Glomerular visceral epithelial cell (primary cell): ENCODE results near the gene OSR1.

Source experiments
- DNase-seq: peaks from one replicate; pipeline ENCODE4 v3.0.0-alpha.2; 2016; ENCODE audit errors: extremely low spot score

The OSR1 gene

DNA sequence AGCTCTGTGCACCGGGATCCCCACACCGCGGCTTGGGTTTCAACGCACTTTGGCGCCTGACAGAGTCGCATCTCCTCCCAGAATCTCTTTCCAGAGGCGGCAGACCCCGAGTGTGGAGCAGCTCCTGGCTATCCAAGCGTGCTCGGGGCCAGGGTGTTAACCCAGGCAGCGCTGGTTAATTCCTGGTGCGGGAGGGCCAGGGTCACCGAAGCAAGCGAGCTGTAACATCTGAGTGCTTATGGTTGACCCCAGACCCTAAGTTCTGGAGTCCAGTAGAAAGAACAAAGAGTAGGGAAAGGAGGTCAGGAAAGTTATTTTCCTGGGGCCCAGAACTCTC lies 566 bp upstream of the OSR1 start:
- DNase-seq: no peak

DNA sequence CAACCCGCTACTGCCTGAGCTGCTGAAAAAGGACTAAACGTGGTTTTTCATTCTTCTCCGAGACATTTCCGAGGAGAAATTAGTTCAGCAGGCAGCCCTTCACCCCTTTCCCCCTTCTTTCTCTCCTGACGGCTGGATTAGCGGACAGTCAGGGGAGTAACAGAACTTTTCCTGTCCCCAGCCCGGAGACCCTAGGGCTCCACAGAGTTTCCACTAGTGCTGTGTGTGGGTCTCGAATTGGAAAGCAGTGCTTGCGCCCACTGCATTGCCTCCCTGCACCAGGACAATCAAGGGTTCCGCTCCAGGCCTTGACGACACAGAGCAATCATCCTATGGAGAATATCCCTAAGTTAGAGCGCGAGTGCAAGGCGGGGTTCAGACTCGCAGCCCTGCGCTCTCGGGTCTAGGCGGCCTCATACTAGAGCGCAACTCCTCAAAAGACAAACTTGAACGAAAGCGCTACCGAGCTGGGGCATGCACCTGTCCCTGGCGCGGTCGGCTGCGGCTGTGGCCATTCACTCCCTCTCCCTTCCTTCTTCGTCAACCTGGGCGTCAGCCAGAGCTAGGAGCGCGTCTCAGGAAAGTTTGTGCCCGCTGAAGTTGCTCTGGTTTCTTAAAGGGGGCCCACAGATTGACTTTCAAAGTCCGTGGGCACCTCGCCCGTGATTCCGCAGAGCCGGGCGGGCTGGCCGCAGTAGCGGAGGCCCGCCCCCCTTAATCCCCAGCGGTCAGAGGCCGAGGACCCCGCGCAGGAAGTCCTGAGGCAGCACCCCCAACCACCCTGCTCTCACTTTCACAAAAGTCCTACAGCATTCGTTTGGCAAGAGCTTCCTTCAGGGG lies 801 bp downstream of the OSR1 start:
- peak; percentile 8 for DNase-seq

DNA sequence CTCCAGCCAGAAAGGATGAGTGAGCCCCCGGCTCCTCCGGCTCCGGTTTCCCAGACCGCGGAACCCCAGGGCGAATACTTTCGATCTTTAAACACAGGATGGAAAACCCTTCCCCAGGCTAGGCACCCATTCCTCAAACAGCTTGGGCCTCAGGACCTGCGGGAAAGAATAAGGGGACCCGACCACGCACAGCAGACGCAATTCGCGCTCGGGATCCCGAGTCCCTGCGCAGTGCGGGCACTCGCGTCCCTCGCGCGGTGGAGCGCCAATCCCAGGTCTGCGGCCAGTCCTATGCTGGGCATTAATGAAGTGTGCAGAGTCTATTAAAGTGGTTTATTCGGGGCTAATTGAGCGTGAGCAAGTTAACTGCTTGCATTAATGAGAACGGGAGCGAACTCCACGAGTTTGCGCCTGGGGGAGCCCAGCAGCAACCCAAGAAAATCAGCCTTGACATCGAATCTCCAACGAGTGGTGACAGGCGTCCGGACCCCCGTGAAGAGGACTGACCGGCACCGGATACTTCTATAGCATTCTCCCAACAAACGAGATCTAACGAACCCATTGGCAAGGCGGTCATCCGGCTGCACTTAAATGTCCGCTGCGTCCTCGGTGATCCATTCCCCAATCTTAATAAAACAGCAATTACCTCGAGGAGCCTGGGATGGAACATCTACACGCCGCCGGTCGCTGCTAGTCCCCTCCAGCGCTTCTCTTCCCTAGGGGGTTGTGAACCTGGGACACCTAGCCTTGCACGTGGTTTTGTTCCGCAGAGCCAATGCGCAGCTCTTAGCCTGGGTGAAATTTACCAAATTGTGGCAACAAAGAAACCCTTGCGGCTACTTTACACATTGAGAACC lies 1.6 kb downstream of the OSR1 start:
- DNase-seq: no peak

DNA sequence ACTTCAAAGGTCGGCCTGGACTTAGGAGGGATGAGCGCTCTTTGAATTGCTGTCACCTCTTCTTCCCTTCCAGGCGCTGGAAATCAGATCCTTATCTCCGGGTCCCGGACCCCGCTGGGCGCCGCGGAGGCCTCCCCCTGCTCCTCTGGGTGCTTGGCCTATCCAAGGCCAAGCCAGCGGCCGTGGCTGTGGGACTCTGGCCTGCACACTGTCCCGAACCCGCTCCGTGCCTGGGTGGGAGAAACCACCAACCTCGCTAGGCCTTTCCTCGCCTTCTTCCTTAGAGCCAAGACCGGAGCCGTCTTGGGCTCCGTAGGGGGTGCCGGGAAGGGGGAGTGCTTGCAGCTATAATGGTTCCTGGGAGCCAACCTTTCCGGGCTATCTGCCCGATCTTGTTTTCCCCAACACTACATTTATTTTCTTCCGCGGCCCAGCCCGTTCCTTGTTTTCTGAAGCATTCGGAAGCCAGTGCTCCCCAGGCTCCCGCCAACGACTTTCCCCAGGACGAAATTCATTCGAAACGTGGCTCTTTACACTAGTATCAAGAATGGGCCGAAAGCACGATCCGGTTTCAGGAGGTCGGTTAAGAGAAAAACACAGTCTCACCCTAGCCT lies 2.4 kb downstream of the OSR1 start:
- DNase-seq: no peak

DNA sequence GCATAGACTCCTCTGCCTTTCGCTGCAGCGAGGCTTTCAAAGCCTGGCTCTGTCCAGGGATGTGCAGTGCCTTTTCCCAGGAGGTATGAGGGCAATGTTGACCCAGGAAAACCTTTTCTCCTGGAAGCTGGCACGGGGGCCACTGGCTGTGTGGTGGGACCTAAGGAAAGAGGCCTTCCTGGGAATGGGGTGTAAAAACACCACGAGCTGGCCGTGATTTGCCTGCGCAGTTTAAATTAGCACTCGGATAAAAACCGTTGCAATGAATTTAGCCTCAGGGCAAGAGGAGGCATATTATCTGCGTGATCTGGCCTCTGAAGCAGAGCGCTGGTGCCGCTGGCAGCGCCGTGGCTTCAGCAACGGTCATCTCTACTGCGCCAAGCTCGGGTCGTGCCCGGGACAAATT lies 3.0 kb downstream of the OSR1 start:
- DNase-seq: no peak

DNA sequence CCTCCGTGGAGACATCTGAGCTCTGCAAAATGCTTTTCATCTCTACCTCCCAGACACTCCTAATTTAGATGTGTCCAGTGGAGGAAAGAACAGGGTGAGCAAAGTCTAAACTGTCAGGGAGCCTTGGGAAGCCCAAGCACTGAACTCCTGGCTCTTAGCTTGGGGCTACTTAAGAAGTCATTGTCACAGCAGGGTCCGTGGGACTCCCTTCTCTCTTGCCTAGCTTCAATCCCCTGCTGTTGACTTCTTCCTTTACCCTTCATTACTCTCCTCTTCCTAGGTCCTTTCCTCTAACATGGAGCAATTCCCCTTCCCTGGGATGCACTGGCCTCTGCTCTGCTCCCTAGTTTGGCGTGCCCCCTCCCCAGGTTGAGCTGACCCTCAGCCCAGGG lies 3.4 kb downstream of the OSR1 start:
- DNase-seq: no peak

DNA sequence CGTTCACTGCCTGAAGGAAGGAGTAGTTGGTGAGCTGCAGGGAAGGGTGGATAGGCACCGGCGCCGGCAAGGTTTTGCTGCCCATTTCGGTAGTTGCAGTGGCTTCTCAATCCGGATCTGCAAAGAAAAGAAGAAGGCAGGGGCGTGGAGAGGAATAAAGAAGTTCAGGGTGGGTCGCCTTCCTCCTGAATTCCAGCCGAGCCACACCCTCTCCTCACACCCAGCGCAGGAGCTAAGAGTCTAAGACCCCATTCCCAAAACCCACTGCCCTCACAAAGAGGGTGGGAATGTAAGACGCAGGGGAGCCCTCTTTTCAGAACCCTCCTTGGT lies 4.7 kb downstream of the OSR1 start:
- DNase-seq: no peak

DNA sequence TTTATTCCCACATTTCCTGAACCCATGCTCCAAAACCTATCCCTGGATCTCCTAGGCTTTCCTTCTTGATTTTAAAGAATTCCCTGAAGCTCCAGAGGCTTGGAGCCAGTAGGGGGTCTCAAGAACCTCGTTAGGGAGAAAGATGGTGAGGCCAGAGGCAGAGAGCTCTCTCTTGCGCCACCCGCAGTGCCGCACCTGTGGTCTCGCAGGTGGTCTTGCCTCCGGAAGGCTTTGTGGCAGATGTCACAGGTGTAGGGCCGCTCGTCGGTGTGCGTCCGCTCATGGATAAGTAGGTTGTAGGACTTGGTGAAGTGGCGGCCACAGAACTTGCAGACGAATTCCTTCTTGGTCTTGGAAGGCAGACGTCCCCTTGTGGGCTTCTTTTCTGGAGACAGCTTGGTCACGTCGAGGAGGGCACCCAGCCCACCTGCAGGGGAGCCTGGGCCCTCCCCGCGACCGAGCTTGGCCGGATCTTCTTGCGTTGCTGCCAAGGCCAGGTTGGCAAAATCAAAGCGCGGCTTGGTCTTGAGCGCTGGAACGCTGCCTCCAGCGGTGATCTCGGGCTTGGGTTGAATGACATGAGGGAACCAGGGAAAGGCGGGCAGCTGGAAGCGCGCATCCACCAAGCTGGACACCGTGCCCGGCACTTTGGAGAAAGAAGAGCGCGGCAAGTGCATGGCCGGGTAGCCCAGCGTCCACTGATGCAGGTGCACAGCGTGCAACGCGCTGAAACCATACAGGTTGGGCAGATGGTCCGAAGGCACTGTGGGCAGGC lies 5.3 kb downstream of the OSR1 start:
- DNase-seq: no peak

DNA sequence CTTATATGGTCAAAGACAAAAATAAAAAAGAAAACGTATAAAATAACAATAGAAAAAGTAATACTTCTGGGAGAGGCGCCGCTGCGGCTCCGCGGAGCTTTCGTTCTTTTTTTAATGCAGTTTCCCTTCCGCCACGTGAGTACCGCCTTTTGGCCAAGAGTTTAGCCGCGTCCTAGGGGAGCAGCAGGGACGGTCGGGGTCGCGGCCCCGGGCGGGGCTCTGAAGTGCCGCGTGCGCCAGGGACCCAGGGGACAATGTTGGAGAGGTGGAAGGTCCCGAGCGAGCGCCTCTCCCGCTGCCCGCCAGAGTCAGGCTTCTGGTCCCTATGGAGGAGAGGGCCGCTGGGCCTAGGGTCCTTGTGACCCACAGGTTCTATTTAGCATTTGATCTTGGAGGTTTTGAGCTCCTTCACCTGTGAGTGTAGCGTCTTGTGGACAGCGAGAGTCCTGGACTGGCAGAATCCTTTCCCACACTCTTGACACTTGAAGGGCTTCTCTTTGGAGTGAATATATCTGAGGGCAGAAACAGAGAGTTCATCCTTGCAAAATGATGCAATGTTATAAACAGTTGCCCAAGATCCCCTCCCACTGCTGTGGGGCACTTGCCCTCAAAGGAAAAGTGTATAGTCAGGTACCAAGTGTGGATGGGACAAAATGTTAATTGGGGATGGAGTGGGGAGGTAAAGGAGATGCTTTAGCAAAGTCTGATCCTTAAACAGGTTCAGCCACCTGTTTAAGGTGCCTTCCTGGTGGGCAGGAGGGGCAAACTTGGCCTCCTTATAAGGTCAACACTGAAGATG lies 6.3 kb downstream of the OSR1 start:
- no peak for DNase-seq

DNA sequence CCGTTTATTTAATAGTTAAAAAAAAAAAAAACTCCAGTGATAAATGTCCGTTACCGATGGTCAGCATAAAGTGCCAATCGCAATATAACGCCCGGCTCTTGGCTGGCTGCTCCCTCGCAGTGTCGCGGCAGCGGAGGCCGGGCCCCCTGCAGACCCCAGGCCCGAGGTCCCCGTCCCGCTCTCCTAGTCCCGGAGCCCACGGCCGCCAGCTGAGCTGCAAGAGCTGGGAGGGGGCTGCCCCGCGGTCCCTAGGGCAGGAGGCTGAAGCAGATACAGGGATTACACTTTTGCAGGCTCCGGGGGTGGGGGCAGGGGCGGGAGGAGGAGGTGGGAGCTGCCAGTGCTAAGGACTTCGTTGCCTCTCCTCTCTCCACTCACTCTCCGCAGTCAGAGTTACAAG lies 6.9 kb downstream of the OSR1 start:
- no peak for DNase-seq

DNA sequence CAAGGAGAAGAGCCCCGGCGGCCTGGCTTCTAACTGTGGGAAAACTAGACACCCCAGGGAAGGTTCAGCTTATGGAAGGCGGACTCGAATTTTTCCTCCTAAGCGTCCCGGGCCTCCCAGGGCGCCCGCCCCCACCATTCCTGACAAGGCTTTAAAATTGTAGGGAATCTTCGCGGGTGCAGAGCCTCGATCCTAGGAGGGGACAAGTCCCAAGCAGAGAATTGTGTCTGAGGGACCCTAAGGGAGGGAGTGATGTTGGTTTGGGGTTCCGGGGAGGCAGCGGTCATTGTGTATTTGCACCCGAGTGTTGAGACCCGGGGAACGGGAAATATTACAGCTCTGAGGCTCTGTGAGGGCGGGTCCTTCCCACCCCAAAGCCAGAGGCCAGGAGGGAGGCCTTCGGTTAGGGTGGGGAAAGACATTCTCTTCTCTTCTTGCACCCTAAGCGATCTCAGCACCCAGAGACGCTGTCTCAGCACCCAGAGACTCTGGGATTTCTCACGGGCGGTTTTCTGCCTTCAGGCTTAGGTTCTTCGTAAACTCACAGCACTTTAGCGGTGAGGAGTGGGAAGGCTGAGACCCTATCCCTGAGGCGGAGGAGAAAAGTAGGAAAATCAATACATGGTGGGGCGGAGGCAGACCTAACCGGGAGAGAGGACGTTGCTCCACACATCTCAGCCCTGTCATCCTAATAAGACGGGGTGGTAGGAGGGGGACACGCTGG lies 7.6 kb downstream of the OSR1 start:
- no peak for DNase-seq

DNA sequence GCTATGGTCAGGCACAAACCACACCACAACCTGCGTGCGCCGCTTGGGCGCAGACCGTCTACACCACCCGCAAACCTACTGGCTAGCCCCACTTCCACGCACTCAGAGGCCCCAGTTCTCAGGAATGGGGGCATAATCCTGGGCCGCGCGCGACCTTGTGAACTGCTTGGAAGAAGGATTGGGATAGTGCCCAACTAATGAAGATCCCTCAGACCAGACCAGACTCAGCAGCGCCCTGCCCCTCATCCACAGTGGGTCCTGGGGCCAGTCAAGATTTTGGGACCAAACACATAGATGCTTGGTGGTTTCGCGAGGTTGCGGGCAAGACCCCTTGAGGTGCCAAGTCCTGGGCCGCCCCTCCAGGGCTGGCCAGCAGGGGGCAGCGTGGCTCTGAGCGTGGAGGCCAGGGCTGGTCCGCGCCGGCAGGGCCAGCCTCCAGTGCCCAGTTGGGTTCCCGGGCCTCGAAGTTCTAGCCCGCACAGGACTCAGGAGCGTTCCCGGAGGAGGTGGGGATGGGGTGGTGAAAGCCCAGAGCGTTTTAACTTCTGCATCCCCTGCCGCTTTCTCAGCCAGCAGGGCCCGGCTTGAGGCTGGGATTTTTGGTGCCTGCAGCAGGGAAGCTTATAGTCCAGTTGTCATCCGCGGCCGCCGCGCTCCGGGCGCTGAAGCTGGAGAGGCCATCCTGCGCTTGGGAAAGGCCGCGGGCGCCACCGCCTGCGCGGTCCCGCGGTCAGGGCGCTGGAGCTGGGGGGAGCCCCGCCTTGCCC lies 8.3 kb downstream of the OSR1 start:
- DNase-seq: no peak

DNA sequence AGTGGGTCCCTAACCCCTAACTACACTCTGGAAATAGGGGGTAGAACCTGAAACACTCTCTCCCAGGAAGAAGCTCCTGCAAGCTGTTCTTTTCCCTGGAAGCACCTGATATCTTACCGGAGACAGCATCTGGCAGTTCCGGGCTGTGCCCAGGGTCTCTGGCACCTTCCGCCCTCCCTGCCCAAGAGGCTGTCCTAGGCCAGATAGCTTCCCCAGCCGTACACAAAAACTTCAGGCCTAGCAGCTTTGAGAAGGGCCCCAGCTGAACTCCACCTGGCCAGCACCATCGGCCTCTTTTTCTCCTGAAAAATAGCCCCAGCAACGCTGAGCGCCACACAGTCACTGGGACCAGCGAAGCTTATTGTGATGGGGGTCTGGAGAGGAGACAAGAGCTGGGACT lies 9.7 kb downstream of the OSR1 start:
- DNase-seq: no peak

DNA sequence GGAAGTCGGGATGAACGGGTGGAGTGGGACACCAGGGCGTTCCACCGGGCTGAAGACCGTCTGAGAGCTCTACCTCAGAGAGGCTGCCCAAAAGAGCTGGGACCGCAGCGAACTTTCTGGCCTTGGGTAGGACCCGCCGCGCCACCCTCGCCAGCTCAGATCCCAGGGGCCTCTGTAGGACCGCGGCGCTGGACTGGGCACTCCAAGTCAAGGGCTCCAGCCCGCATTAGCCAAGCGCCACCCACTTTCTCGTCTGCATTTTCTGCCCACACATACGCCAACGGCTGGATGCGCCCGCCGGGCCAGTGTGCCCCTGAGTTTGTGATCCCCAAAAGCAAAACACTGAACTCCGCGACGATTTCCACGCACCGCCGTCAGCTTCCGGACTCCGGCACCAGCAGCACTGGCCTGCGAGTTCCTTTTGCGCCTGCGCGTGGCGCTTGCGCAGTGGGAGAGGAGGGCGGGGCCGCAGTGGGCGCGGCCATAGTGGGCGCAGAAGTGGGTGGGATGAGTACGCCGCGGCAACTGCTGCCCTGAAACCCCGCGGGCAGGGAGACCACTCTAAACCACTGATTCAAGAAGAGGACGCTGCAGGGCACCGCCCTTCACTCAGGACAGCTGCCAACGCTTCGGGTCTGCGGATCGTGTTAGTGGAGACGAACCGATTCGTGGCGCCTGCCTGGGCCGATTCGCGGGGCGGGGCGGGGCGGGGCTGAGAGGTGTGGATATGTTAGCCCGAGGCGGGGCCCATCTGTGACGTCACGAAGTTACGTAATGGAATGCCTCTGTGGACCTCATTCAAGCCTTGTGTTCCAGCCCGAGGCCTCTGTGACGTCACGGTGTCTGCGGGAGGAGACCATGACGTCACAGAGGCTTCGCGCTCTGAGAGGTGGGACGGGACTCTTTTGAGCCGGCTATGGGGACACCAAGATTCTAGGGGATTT lies 10.5 kb downstream of the OSR1 start:
- DNase-seq: peak; percentile 93

DNA sequence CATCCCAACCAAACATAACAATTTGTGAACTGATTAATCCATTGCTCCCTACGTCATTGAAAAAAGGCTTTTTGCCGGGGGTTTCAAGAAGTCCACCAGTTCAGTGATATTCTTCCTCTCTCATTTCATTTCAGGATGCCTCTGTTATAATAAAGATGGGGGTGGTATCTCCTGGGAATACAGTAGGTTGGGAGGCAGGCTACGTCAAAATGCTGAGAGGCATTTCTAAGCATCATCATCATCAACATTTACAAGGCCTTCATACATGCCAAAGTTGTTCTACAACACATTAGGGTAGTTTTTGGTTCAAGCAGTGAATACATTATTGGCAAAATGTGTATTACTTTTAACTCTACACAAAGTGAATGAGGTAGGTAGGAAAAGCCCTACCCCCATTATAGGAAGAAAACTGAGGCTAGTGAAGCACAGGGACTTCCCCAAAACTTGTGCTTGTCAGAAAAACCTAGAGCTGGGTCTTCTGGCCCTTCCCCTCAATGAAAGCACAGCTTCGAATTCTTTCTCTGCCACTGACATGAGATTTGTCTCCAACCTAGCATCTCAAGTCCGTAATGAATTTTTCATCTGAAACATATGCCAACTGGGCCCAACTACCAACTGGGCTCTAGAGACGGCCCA lies 11.3 kb downstream of the OSR1 start:
- DNase-seq: no peak

DNA sequence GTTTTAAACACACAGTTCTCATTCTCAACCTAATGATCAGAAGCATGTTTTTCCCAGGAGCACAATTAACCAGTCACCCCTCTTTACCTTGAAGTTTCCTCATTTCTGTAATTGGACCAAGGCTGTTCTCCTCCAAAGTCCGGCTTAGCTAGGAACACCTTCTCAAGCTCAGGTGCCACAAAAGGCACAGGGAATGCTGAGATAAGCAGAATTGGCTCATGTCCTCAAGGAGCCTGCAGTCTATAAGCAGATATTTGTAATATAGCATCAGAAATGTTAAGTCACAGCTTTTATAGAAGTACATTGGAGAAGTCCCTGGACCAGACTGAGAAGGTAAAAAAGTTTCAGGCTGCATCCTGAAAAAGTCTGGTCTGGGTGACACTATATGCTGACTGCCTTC lies 20.7 kb downstream of the OSR1 start:
- no peak for DNase-seq

DNA sequence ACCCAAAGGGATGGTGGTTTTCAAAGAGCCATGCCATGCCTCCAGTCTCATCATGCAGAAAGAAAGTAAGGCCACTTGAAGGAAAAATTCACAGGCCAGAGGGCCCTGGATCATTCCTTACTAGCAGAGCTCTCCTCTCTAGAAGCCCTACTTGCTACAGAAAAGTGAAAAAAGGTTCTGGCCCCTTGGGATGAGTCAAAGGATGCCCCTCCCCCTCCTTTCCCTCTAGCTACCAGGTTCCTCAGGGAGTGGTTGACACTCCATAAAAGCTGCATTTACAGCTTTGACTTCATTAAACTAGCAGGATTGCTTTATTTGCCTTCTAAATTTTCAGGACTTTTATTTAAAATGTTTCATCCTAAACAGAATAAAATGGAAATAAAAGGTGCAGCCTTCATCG lies 21.2 kb downstream of the OSR1 start:
- DNase-seq: no peak

DNA sequence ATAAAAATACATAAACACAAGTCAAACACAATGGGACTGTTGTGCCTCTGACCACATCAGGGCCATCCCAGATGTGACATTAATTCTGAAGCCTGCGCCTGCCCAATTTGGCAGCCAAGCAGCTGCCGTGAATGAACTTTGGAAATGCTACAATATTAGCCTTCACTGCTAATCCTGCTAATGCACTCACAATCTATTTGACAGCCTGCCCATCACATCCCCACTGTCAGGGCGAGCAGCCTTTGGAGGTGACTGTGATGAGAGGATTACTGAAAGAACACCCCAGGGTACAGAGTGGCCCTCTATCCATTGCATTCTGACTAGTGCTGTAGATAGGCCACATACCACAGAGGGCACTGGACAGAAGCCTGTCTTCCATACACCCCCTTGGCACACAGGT lies 21.6 kb downstream of the OSR1 start:
- no peak for DNase-seq
